Measurements from ENCODE around the gene CGB7. TPM values are rescaled to one million over a fixed set of nuclear protein-coding genes. Genes with fewer than 3 reads are reported as not detected.

The CGB7 gene
- total RNA-seq, 1 donor from 2014 or later: 1.1 TPM

DNA sequence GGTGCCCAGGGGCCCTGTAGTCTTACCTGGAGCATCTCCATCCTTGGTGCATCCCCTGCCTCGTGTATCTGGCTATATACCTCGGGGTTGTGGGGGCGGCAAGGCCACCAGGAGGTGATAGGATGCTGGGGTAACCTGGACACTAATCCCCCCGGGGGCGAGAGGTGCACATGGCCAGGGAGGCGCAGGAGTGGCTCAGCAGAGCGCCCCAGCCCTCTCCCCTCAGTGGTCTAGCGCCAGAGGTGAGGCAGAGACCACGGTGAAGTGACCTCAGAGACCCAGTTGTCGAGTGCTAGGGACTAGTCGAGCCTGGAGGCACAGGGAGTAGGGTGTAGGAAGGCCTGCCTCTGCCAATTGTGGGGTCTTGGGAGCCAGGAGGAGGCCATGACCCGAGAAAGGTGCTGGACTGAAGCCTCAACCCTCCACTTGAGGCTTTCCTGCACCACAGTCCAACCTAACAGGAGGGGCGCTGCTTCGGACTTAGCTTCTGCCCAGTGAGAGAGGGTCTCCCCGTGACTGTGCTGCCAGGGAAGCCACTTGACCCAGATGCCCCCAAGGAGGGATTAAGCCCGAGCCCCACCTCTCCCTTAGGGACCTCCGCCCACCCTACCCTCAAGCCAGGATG is 40.4 kb downstream of the CGB7 start, which contains the start of gene LHB:
TSS of gene LHB (minus strand) at position 51 of the 625 bp plus-strand sequence. CDS start at position 41, 10 bp downstream.
- TF ChIP-seq, protein P1, sequence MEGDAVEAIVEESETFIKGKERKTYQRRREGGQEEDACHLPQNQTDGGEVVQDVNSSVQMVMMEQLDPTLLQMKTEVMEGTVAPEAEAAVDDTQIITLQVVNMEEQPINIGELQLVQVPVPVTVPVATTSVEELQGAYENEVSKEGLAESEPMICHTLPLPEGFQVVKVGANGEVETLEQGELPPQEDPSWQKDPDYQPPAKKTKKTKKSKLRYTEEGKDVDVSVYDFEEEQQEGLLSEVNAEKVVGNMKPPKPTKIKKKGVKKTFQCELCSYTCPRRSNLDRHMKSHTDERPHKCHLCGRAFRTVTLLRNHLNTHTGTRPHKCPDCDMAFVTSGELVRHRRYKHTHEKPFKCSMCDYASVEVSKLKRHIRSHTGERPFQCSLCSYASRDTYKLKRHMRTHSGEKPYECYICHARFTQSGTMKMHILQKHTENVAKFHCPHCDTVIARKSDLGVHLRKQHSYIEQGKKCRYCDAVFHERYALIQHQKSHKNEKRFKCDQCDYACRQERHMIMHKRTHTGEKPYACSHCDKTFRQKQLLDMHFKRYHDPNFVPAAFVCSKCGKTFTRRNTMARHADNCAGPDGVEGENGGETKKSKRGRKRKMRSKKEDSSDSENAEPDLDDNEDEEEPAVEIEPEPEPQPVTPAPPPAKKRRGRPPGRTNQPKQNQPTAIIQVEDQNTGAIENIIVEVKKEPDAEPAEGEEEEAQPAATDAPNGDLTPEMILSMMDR (IDR thresholded peaks at IDR 0.05; ENCODE audit: insufficient read depth, low read length, severe bottlenecking): no peak
- Histone ChIP-seq H3K4me3 (ENCODE audit: low read depth, low read length) (peak within 1 kb of the TSS; percentile 36), H3K27me3 (ENCODE audit: control insufficient read depth, insufficient read depth, low read length) (no peaks in the 10 kb centered on the region), H3K36me3 (ENCODE audit: control insufficient read depth, insufficient read depth, low read length) (peaks cover 5% of the 10 kb centered on the region)
- no peak for DNase-seq (ENCODE audit: low read depth)
- no peak for FAIRE-seq

DNA sequence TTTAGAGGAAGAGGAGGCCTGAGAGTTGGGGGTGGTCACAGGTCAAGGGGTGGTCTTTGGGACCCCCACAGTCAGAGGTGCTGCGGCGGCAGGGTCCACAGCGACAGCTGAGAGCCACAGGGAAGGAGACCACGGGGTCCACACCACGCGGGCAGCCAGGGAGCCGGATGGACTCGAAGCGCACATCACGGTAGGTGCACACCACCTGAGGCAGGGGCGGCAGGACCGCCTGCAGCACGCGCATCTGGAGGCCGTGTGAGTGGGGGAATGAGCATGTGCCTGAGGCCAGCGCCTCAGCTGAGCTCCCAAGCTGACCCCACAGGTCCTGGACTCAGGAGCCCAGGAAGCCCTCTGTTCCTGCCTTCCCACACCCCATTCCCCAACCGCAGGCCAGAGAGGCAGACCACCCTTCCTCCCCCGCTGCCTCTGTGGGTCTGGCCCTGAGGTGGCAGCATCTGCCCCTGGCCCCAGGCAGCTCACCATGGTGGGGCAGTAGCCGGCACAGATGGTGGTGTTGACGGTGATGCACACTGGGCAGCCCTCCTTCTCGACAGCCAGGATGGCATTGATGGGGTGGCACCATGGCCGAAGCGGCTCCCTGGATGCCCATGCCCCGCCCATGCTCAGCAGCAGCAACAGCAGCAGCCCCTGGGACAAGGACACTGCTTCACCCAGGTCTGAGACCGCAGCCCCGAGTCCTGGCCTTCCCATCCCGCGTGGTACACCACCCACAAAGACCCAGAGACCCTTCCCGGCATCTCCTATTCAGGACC is 41.3 kb downstream of the CGB7 start:
- FAIRE-seq (no peak), DNase-seq (ENCODE audit: low read depth) (no peak)
- Histone ChIP-seq H3K36me3 (ENCODE audit: control insufficient read depth, insufficient read depth, low read length) (peaks cover 8% of the 10 kb centered on the region), H3K4me3 (ENCODE audit: low read depth, low read length) (no peak overlapping the region), H3K27me3 (ENCODE audit: control insufficient read depth, insufficient read depth, low read length) (no peaks in the 10 kb centered on the region)
- TF ChIP-seq, protein P1 (IDR thresholded peaks at IDR 0.05; ENCODE audit: insufficient read depth, low read length, severe bottlenecking): no peak

DNA sequence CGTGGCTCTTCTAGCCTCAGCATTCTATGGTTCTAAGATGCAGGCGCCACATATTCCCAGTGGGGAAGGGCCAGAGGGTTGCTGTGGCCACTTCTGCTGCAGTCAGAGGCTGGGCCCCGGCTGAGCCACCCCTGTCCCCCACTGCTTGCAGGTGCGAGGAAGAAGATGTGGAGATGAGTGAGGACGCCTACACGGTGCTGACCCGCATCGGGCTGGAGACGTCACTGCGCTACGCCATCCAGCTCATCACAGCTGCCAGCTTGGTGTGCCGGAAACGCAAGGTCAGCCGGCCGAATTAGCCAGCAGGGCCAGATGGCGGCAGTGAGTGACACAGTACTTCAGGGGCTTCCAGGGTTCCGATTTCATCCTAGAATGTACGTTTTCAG is 42.7 kb downstream of the CGB7 start:
- Histone ChIP-seq H3K4me3 (ENCODE audit: low read depth, low read length) (no peak overlapping the region), H3K27me3 (ENCODE audit: control insufficient read depth, insufficient read depth, low read length) (no peaks in the 10 kb centered on the region), H3K36me3 (ENCODE audit: control insufficient read depth, insufficient read depth, low read length) (peaks cover 13% of the 10 kb centered on the region)
- TF ChIP-seq, protein P1 (IDR thresholded peaks at IDR 0.05; ENCODE audit: insufficient read depth, low read length, severe bottlenecking): no peak
- no peak for DNase-seq (ENCODE audit: low read depth)
- FAIRE-seq: no peak

DNA sequence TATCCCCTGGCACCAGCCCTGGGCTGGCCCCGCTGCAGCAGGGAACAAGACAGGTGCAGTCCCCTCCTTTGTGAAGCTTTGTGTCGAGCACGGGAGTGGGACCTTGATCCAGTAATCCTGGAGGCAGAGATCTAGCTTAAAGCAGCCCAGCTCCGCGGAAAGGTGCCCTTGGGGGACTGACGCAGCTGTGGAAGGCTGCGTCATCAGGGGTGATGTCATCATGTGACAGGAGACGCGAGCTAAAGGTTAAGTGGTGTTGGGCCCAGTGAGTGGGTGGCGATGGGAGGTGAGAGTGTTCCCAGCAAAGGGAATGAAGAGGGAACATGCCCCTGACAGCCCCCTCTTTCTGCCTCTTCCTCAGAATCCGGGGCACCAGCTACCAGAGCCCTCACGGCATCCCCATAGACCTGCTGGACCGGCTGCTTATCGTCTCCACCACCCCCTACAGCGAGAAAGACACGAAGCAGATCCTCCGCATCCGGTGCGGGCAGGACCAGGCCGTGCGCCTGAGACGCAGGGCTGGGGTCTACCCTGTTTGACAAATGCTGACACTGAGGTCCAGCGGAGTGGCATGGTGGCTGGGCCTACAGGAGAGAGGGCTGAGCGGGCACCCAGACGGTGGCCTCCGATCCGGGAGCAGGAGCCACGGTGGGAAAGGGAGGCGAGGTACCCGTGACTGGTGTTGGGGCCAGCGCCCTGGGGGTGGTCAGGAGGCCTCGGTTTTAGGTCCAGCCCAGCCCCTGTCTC is 43.3 kb downstream of the CGB7 start:
- DNase-seq (ENCODE audit: low read depth) (no peak), FAIRE-seq (no peak)
- no peak overlapping the region for H3K4me3 ChIP-seq (ENCODE audit: low read depth, low read length)
- TF ChIP-seq, protein P1 (IDR thresholded peaks at IDR 0.05; ENCODE audit: insufficient read depth, low read length, severe bottlenecking): no peak
- no peaks in the 10 kb centered on the region for H3K27me3 ChIP-seq (ENCODE audit: control insufficient read depth, insufficient read depth, low read length)
- H3K36me3 ChIP-seq (ENCODE audit: control insufficient read depth, insufficient read depth, low read length): peaks cover 17% of the 10 kb centered on the region

DNA sequence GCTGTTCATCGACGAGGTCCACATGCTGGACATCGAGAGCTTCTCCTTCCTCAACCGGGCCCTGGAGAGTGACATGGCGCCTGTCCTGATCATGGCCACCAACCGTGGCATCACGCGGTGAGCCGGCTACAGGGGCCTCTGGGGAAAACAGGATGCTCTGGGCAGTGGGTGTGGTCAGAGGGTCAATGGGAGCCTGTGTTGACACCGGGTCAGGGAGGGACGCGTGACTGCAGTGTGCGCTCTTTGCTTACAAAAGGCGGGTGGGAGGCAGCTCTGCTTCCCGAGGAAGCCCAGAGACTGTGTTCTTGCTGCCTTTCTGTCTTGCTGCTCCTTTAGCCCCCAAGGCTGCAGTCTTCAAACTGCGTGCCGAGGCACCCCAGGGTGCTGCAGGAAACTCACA is 46.4 kb downstream of the CGB7 start:
- TF ChIP-seq, protein P1 (IDR thresholded peaks at IDR 0.05; ENCODE audit: insufficient read depth, low read length, severe bottlenecking): no peak
- Histone ChIP-seq H3K4me3 (ENCODE audit: low read depth, low read length) (no peak overlapping the region), H3K36me3 (ENCODE audit: control insufficient read depth, insufficient read depth, low read length) (peaks cover 23% of the 10 kb centered on the region), H3K27me3 (ENCODE audit: control insufficient read depth, insufficient read depth, low read length) (no peaks in the 10 kb centered on the region)
- DNase-seq (ENCODE audit: low read depth): no peak
- no peak for FAIRE-seq
